Measurements from ENCODE around the gene RAB11FIP3.
"Not testable (repeated sequence)": the region's sequence is repeated elsewhere in the genome, so short reads cannot be mapped to it uniquely, and the experiment has no call there.

The RAB11FIP3 gene

DNA sequence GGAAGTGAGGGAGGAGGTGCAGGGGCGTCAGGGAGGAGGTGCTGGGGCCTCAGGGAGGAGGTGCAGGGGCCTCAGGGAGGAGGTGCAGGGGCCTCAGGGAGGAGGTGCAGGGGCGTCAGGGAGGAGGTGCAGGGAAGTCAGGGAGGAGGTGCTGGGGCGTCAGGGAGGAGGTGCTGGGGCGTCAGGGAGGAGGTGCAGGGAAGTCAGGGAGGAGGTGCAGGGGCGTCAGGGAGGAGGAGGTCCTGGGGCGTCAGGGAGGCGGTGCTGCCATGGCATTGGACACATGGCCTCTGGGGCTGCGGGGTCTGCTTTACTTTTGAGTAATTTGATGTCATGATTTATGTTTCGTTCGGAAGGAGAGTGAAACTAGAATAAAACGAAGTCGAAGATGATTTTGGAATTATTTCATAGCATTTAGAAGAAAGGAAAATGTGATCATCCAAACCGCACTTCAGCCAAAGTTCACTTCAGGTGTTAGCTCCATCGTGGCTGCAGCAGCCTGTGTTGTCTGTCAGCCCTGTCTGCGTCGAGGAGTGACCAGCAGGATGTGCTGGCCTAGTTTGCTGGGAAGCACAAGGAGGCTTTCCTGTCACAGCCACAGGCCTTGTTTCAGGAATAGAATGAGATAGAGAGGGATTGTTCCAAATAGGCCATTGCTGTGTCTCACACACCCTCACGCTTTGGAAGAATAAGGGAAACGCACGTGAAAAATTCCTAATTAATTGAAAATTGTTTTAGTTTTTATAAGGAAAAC is 42.8 kb downstream of the RAB11FIP3 start:
- no peak for DNase-seq

DNA sequence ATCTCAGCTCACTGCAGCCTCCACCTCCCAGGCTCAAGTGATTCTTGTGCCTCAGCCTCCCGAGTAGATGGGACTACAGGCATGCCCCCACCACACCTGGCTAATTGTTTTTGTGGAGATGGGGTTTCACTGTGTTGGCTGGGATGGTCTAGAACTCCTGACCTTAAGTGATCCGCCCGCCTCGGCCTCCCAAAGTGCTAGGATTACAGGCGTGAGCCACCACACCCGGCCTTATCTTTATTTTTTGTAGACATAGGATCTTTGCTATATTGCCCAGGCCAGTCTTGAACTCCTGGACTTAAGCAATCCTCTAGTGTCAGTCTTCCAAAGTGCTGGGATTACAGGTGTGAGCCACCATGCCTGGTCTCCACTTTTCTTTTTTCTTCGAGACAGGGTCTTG is 44.0 kb downstream of the RAB11FIP3 start:
- DNase-seq, result not testable (repeated sequence)

DNA sequence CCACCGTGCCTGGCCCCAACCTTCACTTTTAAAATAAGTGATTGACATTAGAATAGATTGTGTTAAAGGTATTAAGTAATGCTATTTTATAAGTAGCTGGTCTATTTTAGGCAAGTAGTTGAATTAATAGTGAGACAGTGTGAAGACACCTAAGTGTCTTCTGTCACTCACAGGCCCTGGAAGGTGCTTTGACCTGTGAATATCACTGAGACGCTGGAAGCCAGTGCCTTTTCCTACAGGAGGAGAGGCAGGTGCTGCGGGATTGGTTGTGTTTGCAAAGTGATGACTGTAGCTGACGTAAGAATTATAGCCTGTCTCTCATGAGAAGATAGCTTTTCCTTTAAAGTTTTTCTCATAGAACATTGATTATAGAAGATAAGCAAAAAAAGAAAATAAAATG is 45.0 kb downstream of the RAB11FIP3 start:
- DNase-seq, result no peak

DNA sequence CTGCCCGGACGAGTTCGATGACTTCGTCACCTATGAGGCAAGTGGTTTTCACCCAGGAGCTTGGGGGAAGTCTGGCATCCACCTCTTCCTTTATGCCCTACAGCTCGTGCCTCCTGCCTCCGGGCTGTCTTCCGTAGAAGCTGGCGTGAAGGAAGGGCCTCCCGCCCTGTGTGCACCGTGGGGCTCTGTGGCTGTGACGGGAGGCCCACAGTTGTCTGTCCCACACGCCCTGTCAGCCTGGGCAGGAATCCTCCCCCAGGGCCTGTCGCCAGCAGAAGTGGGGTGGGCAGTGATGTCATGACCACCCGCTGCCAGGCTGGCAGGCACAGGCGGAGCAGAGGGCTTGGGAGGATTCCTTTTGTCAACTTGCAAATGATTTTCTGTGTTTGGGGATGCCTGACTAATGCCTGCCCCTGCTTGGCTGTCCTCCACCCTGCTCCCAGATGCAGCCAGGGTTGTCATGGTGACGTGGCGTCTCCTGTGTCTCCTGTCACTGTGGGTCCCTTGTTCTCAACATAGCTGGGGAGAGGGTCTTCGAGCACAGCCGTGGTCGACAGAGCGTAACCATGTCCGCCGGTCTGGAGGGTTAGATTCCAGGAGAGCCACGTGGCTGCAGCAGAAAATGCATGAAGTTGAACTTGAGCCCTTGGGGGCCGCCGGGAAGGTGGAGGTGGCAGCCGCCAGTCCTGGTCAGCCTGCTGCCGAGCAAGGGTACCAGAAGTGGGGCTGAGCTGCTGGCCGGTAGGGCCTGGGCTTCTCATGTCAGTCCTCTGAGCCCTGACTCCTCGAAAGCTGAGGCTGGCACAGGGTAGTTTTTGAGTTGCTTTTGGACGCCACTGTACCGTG is 46.1 kb downstream of the RAB11FIP3 start:
- no peak for DNase-seq

DNA sequence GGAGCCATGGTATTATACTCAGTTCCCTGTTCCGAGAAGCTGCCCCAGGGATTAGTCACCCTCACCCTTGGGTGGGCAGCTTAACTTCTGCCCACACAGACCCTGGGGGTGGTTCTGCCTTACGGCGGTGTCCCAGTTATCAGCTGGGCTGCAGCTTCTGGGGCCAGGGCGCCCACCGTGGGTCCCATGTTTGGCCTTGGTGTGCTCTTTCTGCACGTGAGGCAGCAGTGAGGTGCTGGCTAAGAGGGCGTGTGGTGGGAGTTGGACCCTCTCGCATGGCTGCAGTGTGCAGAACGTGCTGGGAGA is 46.7 kb downstream of the RAB11FIP3 start:
- DNase-seq, result no peak

DNA sequence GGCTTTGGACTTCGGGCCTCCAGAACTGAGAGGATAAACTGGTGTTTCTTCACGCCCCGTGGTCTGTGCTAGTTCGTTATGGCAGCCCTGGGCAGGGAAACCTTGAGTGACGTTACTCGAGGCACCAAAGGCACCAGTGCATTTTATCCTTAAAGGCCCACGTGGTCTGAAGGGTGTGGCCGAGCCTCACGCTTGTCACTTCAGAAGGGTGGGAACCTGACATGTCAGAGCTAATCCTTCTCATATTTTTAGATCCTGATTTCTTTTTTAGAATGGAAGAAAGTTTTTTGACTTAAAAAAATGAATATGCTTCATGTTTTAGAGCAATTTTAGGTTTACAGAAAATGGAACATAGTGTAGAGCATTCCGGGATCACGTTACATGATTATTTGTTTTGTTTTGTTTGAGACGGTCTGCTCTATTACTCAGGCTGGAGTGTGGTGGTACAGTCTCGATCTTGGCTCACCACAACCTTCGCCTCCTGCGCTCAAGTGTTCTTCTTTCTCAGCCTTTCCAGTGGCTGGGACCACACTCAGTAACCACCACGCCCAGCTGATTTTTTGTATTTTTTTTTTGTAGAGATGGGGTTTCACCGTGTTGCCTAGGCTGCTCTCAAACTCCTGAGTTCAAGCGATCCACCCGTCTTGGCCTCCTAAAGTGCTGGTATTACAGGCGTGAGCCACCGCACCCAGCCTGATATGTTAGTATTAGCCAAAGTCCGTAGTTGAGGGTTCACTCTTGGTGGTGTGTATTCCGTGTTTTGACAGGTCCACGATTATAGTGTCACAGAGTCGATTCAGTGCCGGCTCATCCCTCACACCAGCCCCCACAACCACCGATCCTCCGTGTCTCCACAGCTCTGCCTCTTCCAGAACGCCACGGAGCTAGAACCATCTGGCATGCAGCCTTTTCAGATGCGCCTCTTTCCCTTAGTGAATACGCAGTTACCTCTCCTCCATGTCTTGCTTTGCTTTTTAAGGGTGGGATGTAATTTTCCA is 47.9 kb downstream of the RAB11FIP3 start:
- DNase-seq, result no peak

DNA sequence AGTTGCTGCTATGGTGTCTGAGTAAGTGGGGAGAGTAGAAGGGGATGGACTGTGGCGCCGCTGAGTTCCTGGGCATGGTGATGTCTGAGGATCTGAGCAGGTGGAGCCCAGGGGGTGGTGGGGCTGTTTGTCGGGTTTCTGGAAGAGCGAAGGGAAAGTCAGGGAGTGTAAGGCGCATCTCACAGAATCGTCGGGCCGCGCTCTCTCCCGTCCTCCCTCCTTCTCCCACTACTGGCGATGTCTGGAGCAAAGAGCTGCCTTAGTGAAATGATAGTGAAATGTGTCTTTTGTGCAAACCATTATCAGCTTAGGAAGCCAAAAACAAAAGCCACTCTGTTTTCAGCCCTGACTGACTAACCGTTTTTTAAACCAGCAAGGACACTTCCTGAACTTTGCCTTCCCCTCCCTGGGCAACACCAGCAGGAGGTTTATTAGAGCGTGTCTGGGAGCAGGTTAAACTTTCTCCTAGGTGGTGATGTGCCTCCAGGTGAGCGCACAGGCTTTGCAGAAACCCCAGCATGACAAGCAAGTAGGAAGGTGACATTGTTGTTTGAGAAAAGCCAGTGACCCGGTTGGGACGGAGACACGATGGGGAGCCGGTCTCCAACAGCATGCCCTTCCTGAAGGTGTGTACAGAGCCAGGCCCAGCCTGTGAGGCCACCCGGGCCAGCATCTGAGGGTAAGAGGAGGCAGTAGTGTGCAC is 49.1 kb downstream of the RAB11FIP3 start:
- DNase-seq, result no peak

DNA sequence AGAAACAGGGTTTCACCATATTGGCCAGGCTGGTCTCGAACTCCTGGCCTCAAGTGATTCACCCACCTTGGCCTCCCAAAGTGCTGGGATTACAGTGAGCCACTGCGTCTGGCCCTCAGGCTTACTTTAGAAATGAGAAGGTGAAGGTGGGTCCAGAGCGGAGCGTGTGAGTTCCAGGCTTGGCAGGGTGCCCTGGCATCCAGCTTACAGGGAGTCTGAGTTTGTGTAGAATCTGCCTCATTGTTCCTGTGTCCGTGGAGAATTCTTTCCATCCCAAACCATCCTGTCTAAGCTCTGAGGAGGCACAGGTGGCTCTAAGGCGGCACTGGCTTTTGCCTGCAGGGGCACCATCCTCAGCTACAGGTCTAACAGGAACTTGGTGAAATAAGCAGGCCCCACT is 50.6 kb downstream of the RAB11FIP3 start:
- no peak for DNase-seq

DNA sequence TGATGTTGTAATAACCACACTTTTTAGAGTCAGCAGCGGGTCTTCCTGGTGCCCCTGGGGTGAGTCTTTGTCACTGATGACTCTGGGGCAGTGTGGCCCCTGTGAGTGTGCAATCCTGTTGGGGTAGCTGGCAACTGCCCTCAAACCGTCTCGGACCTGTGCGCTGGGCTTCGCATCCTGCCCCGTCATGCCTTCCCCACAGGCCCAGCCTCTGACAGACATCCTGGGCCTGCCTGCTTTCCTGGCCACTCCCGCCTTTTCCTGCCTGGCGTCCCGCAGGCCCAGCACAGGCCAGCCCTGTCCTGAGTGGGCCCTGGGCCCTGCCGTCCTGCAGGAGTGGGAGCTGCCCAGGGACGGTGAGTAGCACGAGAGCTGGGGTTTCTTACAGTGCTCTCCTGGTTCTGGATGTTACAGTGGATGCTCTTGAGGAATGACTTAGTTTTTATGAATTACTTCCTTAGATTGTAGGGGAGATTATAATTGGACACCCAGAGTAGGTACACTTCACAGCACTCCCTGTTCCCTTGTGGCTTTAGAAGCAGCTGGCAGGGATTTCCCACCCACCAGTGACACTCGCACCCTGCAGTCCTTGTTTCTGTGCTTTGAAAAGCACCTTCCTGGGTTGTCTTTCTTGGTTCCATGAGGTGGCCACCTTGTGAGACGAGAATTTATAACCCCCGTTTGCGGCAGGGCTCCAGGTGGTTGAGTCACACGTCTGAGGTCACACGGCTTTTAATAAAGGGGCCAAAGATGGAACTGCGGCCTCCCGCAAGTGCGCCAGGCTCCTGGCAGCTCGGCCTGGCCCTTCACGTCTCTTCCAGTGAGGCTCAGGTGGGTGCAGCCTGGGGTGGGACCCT is 52.1 kb downstream of the RAB11FIP3 start:
- DNase-seq, result no peak

DNA sequence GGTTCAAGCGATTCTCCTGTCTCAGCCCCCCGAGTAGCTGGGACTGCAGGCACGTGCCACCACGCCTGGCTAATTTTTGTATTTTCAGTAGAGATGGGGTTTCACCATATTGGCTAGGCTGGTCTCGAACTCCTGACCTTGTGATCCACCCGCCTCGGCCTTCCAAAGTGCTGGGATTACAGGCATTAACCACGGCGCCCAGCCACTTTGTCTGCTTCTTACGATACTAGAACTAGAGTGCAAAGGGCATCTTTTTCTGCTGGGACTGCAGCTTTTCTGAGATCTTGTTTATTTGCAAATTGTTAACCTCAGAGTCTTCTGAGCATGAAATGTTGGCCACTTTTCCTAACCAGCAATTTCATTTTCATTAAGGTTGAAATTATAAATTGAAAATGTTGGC is 52.8 kb downstream of the RAB11FIP3 start:
- not testable (repeated sequence) for DNase-seq

DNA sequence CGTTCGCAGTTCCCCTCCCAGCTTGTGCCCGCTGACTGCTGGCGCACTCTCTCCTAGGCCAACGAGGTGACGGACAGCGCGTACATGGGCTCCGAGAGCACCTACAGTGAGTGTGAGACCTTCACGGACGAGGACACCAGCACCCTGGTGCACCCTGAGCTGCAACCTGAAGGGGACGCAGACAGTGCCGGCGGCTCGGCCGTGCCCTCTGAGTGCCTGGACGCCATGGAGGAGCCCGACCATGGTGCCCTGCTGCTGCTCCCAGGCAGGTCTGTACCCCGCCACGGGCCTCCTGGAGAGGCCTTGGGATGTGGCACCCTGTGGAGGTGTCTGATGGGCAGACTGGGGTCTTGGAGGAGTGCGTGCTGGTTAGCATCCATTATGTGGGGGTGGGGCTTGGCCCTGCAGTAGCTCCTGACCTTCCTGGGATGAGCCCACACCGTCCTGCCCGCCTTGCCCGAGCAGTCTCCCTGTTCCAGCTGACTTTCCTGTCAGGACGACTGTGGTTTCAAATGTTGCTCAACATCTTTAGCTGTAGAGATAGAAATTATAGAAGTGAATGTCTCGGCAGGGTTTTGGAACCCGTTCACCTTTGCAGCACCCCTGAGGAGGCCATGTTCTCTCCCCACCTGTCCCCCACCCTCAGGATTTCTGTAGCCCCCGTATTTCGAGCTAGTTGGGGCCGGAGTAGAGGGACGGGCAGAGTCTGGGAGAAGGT is 57.2 kb downstream of the RAB11FIP3 start:
- DNase-seq, result no peak

DNA sequence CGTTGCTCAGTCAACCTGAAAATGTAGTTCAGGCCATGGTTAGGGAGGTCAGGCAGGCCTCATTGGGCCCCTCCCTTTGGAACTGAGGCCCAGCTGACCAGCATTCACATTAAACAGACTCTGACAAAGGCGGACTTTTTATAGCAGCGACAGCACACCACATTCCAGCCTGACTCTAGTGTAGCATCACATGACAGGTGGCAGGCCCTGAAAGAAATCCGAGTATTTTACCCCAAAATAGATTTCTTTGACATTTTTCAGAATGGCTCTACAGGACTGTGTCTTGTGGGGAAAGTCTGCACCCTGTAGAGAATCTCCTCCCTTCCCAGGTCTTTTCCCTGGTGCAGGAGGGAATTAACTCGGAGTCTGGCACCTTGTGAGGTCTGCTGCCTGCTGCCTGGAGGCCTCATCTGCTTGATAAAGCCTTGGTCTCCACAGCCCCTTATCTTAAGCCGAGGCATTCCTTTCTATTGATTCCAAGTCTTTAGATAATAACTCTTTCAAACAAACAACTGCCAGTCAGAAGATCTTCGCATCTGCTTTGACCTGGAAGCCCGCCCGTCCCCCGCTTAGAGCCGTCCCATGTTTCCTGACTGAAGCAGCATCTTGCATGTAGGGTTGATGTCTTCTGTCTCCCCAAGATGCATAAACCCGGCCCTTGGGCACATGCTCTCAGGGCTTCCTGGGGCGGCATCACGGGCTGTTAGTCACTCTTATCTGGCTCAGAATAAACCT is 58.1 kb downstream of the RAB11FIP3 start:
- DNase-seq, result no peak

DNA sequence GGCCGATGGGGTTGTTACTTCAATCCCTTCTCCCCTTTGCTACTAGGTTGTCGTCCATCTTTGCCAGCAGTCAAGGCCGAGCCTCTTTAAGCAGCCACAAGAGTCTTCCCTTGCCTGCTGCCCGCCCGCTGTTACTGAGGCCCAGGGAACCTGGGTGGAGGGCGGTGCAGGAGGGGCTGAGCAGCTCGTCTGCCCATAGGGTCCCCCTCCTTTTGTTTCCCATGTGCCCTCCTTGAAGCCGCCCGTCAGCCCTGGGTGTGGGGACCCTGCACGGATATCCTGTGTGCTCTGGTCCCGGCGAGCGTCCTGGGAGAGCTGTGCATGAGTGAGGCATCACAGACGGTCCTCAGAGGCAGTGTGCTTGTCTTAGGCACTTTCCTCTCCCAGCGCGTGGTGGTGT is 64.2 kb downstream of the RAB11FIP3 start:
- no peak for DNase-seq

DNA sequence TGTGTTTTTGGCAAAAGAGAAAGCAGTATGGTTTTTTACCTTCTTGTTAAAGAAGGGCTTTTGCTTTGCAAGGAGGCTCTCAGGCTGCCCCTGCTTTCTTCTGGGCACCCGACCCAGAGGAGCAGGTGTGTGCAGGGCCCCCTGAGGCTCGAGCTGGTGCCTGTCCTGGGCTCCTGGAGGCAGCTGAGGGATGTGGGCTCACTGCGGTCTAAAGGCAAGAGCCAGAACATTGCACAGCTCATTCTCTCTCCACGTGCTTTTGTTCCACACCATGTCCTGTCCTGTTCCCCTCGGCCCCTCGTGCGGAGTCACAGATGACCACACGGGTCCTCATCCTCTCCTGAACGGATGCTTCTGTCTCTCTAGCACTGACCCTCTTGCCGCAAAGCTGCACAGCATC is 65.3 kb downstream of the RAB11FIP3 start:
- no peak for DNase-seq

DNA sequence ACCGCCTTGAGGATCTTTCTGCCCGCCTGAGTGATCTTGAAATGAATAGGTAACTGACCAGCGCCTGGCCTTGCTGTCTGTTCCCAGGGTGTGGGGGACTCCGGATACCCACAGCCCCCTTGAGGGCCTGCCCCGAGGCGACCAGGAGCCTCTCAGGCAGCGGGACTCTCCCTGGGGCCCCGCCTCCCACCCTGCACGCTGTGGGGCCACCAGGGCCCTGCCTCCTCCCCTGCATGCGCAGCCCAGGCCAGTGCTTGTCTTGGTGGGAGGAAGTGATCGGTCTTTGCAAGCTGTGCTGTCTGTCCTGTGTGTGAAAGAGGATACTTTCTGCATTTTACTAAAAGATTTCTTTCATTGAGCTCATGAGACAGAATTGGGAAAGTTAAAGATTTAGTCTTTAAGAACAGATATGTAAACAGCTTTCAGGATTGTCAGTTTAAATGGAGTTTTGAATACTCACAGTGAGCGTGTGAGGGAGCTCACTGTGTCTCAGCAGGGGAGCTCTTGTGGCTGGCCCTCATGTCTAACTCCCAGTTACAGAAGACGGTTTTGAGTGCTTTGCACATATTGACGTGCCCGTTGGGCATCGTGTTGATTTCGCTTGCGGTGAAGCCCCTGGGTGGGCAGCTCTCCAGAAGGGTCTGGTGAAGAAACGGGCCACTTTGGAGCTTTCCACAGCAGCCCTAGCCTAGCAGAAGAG is 65.9 kb downstream of the RAB11FIP3 start:
- DNase-seq, result no peak

DNA sequence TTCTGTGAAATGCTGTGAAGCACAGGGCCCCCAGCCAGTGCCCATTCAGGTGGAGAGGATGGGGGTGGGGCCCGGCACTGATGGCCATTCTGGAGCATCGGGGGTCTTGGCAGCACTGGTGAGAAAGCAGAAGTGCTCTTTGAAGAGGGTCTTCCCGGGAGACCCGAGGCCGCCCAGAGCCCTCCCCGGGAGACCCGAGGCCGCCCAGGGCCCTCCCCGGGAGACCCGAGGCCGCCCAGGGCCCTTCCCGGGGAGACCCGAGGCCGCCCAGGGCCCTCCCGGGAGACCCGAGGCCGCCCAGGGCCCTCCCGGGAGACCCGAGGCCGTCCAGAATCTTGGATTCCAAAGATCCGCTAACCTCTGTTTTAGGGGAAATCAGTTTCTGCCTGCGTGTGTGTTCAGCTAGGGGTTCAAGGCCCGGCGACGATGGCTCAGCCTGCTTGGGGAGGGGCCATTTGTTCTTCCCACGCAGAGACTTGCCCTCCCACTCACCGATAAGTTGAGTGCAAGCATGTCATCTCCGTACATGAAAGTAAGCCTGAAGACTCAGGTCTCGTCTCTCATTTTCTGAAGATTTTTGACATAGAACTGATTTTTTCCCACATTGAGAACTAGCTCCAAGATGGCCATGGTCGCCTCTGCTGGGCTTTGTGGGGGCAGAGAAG is 66.9 kb downstream of the RAB11FIP3 start:
- DNase-seq, result no peak

DNA sequence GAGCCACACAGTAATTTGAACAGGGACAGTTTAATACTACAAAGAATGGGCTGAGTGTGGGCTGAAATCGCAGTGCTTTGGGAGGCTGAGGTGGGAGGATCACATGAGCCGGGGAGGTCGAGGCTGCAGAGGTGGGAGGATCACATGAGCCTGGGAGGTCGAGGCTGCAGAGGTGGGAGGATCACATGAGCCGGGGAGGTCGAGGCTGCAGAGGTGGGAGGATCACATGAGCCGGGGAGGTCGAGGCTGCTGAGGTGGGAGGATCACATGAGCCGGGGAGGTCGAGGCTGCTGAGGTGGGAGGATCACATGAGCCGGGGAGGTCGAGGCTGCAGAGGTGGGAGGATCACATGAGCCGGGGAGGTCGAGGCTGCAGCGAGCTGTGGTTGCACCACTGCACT is 69.2 kb downstream of the RAB11FIP3 start:
- not testable (repeated sequence) for DNase-seq

DNA sequence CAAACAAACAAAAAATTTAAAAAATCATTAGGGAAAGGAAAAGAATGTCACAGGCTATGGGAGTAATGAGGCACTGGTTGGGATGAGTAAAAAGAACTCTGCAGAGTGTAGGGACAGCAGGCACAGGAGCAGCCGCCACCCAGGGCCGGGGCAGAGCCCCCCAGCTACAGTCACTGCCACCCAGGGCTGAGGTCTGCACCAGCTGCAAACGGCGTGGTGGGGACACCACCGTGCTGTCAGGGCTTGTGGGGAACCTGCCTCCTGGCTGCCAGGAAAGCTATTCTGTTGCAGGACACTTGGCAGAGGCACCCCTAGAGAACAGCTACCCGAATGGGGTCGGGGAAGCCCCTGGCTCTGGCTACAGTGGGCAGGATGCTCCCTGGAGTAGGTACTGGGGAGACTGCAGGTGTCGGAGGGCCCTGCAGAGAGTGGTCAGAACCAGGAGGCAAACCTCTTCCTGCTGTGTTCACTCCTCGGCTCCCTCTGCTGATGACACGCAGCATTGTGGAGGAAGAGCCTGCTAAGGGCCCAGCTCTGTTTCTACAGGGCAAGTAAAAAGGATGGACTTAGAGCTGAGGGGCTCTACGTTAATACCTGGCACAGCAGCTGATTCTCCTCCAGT is 69.8 kb downstream of the RAB11FIP3 start:
- no peak for DNase-seq
